ENCODE measurements around the gene RAP1GAP2. TPM values are rescaled to one million over a fixed set of nuclear protein-coding genes. Genes with fewer than 3 reads are reported as not detected.
"Not testable (repeated sequence)": the region's sequence is repeated elsewhere in the genome, so short reads cannot be mapped to it uniquely, and the experiment has no call there.

RAP1GAP2 gene
- total RNA-seq, 2 experiments from 2014 or later = 11.3 to 28.2 TPM

DNA sequence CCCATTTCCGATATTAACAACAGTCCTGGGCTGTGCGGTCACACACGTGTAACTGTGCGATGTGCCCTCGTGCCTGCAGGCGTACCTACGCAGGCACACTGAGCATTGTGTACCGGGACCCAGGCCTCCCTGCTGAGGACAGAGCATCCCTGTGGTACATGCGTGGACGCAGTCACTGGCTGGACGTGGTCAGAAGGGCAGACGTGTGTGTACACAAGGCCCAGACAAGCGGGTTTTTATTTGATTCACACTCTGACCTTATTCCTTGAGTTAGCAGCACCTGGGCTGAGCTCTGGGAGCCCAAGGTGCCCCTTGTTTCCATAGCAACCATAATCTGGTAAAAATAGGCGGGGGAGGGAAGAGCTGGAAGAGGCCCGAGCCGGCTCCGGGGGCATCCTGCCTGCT, 19.5 kb downstream of the RAP1GAP2 start:
- H3K9me2 ChIP-seq (ENCODE audit: insufficient read depth, low read length) = no peaks in the 10 kb centered on the region
- no peak for DNase-seq (ENCODE audit: low spot score)
- ChIA-PET CTCF (ENCODE audit: unreplicated experiment) (no interaction called here), POLR2A (interaction anchor here (1.0 kb wide), 1 partner anchor 21 kb away, joined by 3 read pairs; no protein-coding TSS in a partner anchor)
- H3K9me3 ChIP-seq (ENCODE audit: low read length) = no peaks in the 10 kb centered on the region
- no peaks in the 10 kb centered on the region for H3K79me2 ChIP-seq (ENCODE audit: insufficient read depth, low read depth, low read length)
- no TSS peak for BruUV-seq (replicated peaks)
- intact Hi-C loops (cut with micrococcal nuclease; ENCODE audit: unreplicated experiment) = loop anchor here (2.0 kb wide), 1 partner anchor 29 kb away; no protein-coding TSS in a partner anchor
- H3K36me3 ChIP-seq (ENCODE audit: insufficient read depth, low read length) = no peaks in the 10 kb centered on the region
- TF ChIP-seq, protein P1, sequence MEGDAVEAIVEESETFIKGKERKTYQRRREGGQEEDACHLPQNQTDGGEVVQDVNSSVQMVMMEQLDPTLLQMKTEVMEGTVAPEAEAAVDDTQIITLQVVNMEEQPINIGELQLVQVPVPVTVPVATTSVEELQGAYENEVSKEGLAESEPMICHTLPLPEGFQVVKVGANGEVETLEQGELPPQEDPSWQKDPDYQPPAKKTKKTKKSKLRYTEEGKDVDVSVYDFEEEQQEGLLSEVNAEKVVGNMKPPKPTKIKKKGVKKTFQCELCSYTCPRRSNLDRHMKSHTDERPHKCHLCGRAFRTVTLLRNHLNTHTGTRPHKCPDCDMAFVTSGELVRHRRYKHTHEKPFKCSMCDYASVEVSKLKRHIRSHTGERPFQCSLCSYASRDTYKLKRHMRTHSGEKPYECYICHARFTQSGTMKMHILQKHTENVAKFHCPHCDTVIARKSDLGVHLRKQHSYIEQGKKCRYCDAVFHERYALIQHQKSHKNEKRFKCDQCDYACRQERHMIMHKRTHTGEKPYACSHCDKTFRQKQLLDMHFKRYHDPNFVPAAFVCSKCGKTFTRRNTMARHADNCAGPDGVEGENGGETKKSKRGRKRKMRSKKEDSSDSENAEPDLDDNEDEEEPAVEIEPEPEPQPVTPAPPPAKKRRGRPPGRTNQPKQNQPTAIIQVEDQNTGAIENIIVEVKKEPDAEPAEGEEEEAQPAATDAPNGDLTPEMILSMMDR (conservative IDR thresholded peaks at IDR 0.05; ENCODE audit: low read length) = no peak
- no peak for TF ChIP-seq EZH2phosphoT487 (IDR thresholded peaks at IDR 0.05; ENCODE audit: borderline replicate concordance, low read depth, low read length)
- H3K4me1 ChIP-seq (ENCODE audit: insufficient read depth, low read length, poor library complexity, severe bottlenecking) = peaks cover 21% of the 10 kb centered on the region
- H3K27ac ChIP-seq (ENCODE audit: low read depth, low read length, poor library complexity, severe bottlenecking) = no peak overlapping the region
- H2AFZ ChIP-seq (ENCODE audit: low read length) = no peak overlapping the region
- H3K4me2 ChIP-seq (ENCODE audit: low read length) = peak overlapping the region; percentile 14; the same call in 1 of the 2 replicates
- no peak overlapping the region for H3K4me3 ChIP-seq (ENCODE audit: low read depth, low read length, poor library complexity, severe bottlenecking)
- no peaks in the 10 kb centered on the region for H4K20me1 ChIP-seq (ENCODE audit: insufficient read depth, low read length)

DNA sequence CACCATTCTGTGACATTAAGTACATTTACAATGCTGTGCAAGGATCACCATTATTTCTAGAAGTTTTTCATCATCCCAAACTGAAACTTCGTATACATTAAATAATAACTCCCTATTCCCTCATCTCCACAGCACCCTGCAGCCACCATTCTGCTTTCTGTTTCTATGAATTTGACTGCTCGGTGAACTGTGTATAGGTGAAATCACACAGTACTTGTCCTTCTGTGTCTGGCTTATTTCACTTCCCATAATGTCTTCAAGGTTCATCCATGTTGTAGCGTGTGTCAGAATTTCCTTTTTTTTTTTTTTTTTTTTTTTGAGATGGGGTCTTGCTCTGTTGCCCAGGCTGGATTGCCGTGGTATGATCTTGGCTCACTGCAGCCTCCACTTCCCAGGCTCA, 20.4 kb downstream of the RAP1GAP2 start:
- H3K9me3 ChIP-seq (ENCODE audit: low read length) = no peaks in the 10 kb centered on the region
- no peak overlapping the region for H3K4me3 ChIP-seq (ENCODE audit: low read depth, low read length, poor library complexity, severe bottlenecking)
- H3K4me2 ChIP-seq (ENCODE audit: low read length) = no peak overlapping the region
- no peak overlapping the region for H3K27ac ChIP-seq (ENCODE audit: low read depth, low read length, poor library complexity, severe bottlenecking)
- BruUV-seq (replicated peaks) = no TSS peak
- no peak overlapping the region for H2AFZ ChIP-seq (ENCODE audit: low read length)
- intact Hi-C loops (cut with micrococcal nuclease; ENCODE audit: unreplicated experiment) = no loop called here
- ChIA-PET POLR2A (no interaction called here), CTCF (ENCODE audit: unreplicated experiment) (no interaction called here)
- TF ChIP-seq, protein P1 (conservative IDR thresholded peaks at IDR 0.05; ENCODE audit: low read length) = no peak
- no peak for TF ChIP-seq EZH2phosphoT487 (IDR thresholded peaks at IDR 0.05; ENCODE audit: borderline replicate concordance, low read depth, low read length)
- no peaks in the 10 kb centered on the region for H4K20me1 ChIP-seq (ENCODE audit: insufficient read depth, low read length)
- DNase-seq (ENCODE audit: low spot score) = no peak
- H3K36me3 ChIP-seq (ENCODE audit: insufficient read depth, low read length) = no peaks in the 10 kb centered on the region
- no peaks in the 10 kb centered on the region for H3K9me2 ChIP-seq (ENCODE audit: insufficient read depth, low read length)
- peaks cover 21% of the 10 kb centered on the region for H3K4me1 ChIP-seq (ENCODE audit: insufficient read depth, low read length, poor library complexity, severe bottlenecking)
- no peaks in the 10 kb centered on the region for H3K79me2 ChIP-seq (ENCODE audit: insufficient read depth, low read depth, low read length)

DNA sequence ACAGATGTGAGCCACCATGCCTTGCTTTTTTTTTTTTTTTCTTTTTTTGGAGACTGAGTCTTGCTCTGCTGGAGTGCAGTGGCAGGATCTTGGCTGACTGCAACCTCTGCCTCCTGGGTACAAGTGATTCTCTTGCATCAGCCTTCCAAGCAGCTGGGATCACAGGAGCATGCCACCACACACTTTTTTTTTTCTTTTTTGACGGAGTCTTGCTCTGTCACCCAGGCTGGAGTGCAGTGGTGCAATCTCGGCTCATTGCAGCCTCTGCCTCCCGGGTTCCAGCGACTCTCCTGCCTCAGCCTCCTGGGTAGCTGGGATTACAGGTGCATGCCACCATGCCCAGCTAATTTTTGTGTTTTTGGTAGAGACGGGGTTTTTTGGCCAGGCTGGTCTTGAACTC, 23.1 kb downstream of the RAP1GAP2 start:
- H3K36me3 ChIP-seq (ENCODE audit: insufficient read depth, low read length); CTCF ChIA-PET (ENCODE audit: unreplicated experiment); H2AFZ ChIP-seq (ENCODE audit: low read length); H3K9me3 ChIP-seq (ENCODE audit: low read length); H3K9me2 ChIP-seq (ENCODE audit: insufficient read depth, low read length); intact Hi-C loops (cut with micrococcal nuclease; ENCODE audit: unreplicated experiment); H3K79me2 ChIP-seq (ENCODE audit: insufficient read depth, low read depth, low read length); BruUV-seq (replicated peaks); H3K27ac ChIP-seq (ENCODE audit: low read depth, low read length, poor library complexity, severe bottlenecking); H4K20me1 ChIP-seq (ENCODE audit: insufficient read depth, low read length); POLR2A ChIA-PET; H3K4me3 ChIP-seq (ENCODE audit: low read depth, low read length, poor library complexity, severe bottlenecking); H3K4me2 ChIP-seq (ENCODE audit: low read length): not testable (repeated sequence)
- DNase-seq (ENCODE audit: low spot score) = peak; percentile 16
- peaks cover 17% of the 10 kb centered on the region for H3K4me1 ChIP-seq (ENCODE audit: insufficient read depth, low read length, poor library complexity, severe bottlenecking)
